Panc1 (cell line): Measurements from ENCODE around the gene IL32. TPM values are rescaled to one million over a fixed set of nuclear protein-coding genes. Genes with fewer than 3 reads are reported as not detected.

ENCODE experiments used
- ATAC-seq: fragments of 200-7000 bp; cut with Tn5 transposase; 2 replicates; pipeline ENCODE4 v1.9.1; 2020; ENCODE audit warnings: mild to moderate bottlenecking, moderate library complexity
- BruUV-seq: library from RNA; stranded (reverse); fragments of 400-500 nt; replicated peaks from 2 replicates; lab custom pipeline; 2021; lab: Mats Ljungman, UMichigan
- CTCF ChIA-PET: fragments of 300-600 bp; sonication (Branson Sonifier 250); formaldehyde crosslinking; loops from one replicate; lab custom pipeline; 2022; ENCODE audit warnings: antibody characterized with exemption; lab: Charles Lee
- POLR2A ChIA-PET: fragments of 300-600 bp; sonication (Branson Sonifier 250); formaldehyde crosslinking; loops from one replicate; lab custom pipeline; 2022; ENCODE audit warnings: antibody characterized with exemption; lab: Charles Lee
- DNase-seq: peaks from one replicate; pipeline ENCODE4 v3.0.0-alpha.2; 2010; ENCODE audit warnings: low read depth, low spot score
- H3K27ac ChIP-seq: 2 replicates; pipeline ENCODE4 v1.5.1; 2011; ENCODE audit warnings: mild to moderate bottlenecking, low read length, inconsistent platforms
- H3K27me3 ChIP-seq: fragments of 200-500 bp; sonication (Bioruptor generic); 2 replicates; pipeline ENCODE4 v1.6.0; 2014; ENCODE audit warnings: low read length, inconsistent platforms; ENCODE audit not compliant: control insufficient read depth, insufficient read depth
- H3K36me3 ChIP-seq: fragments of 200-500 bp; sonication (Bioruptor generic); 2 replicates; pipeline ENCODE4 v1.5.1; 2014; ENCODE audit warnings: inconsistent platforms, mild to moderate bottlenecking, low read length, moderate library complexity; ENCODE audit not compliant: control insufficient read depth, insufficient read depth
- H3K4me1 ChIP-seq: 2 replicates; pipeline ENCODE4 v1.5.1; 2011; ENCODE audit warnings: inconsistent platforms, mild to moderate bottlenecking, low read length, moderate library complexity; ENCODE audit not compliant: control insufficient read depth, insufficient read depth
- H3K4me3 ChIP-seq, 2 experiments: 2 replicates each; pipeline ENCODE4 v1.5.1; 2011 to 2012; ENCODE audit warnings: low read depth in 2 of 2, low read length in 2 of 2, mild to moderate bottlenecking in 2 of 2, inconsistent platforms in 1 of 2, moderate library complexity in 1 of 2
- H3K9me3 ChIP-seq: fragments of 200-500 bp; sonication (Bioruptor generic); 2 replicates; pipeline ENCODE4 v1.5.1; 2014; ENCODE audit warnings: low read depth, mild to moderate bottlenecking, inconsistent platforms, low read length, moderate library complexity; ENCODE audit not compliant: control insufficient read depth, insufficient read depth
- POLR2AphosphoS5 ChIP-seq: IDR thresholded peaks from 2 replicates; pipeline ENCODE4 v1.6.1; 2012; ENCODE audit warnings: mild to moderate bottlenecking, low read depth, low read length, moderate library complexity
- SIN3A ChIP-seq: IDR thresholded peaks from 2 replicates; pipeline ENCODE4 v1.6.1; 2012; ENCODE audit warnings: low read depth, mild to moderate bottlenecking, low read length, moderate library complexity, borderline replicate concordance; ENCODE audit not compliant: insufficient read depth
- TCF7L2 ChIP-seq: IDR thresholded peaks from 2 replicates; pipeline ENCODE4 v1.6.1; 2011; ENCODE audit warnings: mild to moderate bottlenecking, low read depth, low read length, inconsistent platforms
- in situ Hi-C: cut with HindIII; loops from 2 replicates; pipeline ENCODE4 v1.10.0; 2016; ENCODE audit warnings: low sequenced_read_pairs, low pct_unique_long_range_greater_than_20kb
- intact Hi-C: fragments of 100-400 bp; cut with micrococcal nuclease; formaldehyde crosslinking; loops from one replicate; pipeline ENCODE4 v1.10.0; 2022; ENCODE audit not compliant: unreplicated experiment
- total RNA-seq: library from RNA; stranded (reverse); gene quantifications from one replicate; pipeline ENCODE4 v1.2.1, GENCODE V29; 2021; ENCODE audit not compliant: unreplicated experiment
- TF ChIP-seq, protein P1 (sequence below), 2 experiments: IDR thresholded peaks; 2 replicates each; pipeline ENCODE4 v1.6.1; 2011 to 2012; ENCODE audit warnings: low read depth in 2 of 2, control low read depth in 1 of 2, low read length in 1 of 2, mild to moderate bottlenecking in 1 of 2, moderate library complexity in 1 of 2; ENCODE audit not compliant: insufficient read depth in 1 of 2
- TF ChIP-seq, protein P2 (sequence below): fragments of 450-650 bp; IDR thresholded peaks from 2 replicates; pipeline ENCODE4 v1.5.1; 2017; ENCODE audit warnings: mild to moderate bottlenecking

The IL32 gene
- total RNA-seq, 1 experiment from 2014 or later: 17.1 TPM

DNA sequence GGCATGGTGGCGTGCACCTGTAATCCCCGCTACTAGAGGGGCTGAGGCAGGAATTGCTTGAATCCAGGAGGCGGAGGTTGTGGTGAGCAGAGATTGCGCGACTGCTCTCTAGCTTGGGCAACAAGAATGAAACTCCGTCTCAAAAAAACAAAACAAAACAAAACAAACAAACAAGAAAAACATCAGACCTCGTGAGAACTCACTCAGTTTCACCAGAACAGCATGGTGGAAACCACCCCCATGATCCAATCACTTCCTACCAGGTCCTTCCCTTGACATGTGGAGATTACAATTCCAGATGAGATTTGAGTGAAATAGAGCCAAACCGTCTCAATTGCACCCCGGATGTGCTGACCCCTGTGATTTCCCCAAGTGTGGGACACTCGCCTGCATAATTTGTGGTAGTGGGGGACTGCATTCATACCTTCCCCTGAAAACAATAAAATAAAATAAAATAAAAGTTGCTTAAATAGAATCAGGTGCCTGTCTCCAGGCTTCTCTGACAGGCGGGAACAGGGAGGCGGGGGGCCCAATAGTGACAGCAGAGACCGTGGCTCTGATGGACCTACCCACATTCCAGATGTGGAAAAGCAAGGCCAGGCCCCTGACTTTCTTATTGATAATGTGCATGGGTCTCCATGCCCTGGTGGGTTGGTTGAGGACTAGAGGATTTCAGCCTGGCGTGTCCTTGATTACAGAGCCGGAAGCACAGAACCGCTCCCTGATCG lies 20.6 kb downstream of the IL32 start:
- ATAC-seq: no peak
- TF ChIP-seq, protein P1, sequence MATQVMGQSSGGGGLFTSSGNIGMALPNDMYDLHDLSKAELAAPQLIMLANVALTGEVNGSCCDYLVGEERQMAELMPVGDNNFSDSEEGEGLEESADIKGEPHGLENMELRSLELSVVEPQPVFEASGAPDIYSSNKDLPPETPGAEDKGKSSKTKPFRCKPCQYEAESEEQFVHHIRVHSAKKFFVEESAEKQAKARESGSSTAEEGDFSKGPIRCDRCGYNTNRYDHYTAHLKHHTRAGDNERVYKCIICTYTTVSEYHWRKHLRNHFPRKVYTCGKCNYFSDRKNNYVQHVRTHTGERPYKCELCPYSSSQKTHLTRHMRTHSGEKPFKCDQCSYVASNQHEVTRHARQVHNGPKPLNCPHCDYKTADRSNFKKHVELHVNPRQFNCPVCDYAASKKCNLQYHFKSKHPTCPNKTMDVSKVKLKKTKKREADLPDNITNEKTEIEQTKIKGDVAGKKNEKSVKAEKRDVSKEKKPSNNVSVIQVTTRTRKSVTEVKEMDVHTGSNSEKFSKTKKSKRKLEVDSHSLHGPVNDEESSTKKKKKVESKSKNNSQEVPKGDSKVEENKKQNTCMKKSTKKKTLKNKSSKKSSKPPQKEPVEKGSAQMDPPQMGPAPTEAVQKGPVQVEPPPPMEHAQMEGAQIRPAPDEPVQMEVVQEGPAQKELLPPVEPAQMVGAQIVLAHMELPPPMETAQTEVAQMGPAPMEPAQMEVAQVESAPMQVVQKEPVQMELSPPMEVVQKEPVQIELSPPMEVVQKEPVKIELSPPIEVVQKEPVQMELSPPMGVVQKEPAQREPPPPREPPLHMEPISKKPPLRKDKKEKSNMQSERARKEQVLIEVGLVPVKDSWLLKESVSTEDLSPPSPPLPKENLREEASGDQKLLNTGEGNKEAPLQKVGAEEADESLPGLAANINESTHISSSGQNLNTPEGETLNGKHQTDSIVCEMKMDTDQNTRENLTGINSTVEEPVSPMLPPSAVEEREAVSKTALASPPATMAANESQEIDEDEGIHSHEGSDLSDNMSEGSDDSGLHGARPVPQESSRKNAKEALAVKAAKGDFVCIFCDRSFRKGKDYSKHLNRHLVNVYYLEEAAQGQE (IDR thresholded peaks at IDR 0.05; ENCODE audit: insufficient read depth in 1 of 2, low read depth in 2 of 2, low read length in 1 of 2): no peak
- TF ChIP-seq, protein P2, sequence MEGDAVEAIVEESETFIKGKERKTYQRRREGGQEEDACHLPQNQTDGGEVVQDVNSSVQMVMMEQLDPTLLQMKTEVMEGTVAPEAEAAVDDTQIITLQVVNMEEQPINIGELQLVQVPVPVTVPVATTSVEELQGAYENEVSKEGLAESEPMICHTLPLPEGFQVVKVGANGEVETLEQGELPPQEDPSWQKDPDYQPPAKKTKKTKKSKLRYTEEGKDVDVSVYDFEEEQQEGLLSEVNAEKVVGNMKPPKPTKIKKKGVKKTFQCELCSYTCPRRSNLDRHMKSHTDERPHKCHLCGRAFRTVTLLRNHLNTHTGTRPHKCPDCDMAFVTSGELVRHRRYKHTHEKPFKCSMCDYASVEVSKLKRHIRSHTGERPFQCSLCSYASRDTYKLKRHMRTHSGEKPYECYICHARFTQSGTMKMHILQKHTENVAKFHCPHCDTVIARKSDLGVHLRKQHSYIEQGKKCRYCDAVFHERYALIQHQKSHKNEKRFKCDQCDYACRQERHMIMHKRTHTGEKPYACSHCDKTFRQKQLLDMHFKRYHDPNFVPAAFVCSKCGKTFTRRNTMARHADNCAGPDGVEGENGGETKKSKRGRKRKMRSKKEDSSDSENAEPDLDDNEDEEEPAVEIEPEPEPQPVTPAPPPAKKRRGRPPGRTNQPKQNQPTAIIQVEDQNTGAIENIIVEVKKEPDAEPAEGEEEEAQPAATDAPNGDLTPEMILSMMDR: no peak
- TF ChIP-seq TCF7L2 (no peak), SIN3A (no peak), POLR2AphosphoS5 (no peak)
- BruUV-seq: no TSS peak
- in situ Hi-C loops (no loop called here), intact Hi-C loops (no loop called here)
- H3K27ac ChIP-seq: no peak overlapping the region
- no peaks in the 10 kb centered on the region for H3K4me1 ChIP-seq
- no peaks in the 10 kb centered on the region for H3K36me3 ChIP-seq
- no peaks in the 10 kb centered on the region for H3K27me3 ChIP-seq
- POLR2A ChIA-PET: no interaction called here
- H3K9me3 ChIP-seq: no peaks in the 10 kb centered on the region
- H3K4me3 ChIP-seq: no peak overlapping the region
- CTCF ChIA-PET: no interaction called here
- DNase-seq: no peak

DNA sequence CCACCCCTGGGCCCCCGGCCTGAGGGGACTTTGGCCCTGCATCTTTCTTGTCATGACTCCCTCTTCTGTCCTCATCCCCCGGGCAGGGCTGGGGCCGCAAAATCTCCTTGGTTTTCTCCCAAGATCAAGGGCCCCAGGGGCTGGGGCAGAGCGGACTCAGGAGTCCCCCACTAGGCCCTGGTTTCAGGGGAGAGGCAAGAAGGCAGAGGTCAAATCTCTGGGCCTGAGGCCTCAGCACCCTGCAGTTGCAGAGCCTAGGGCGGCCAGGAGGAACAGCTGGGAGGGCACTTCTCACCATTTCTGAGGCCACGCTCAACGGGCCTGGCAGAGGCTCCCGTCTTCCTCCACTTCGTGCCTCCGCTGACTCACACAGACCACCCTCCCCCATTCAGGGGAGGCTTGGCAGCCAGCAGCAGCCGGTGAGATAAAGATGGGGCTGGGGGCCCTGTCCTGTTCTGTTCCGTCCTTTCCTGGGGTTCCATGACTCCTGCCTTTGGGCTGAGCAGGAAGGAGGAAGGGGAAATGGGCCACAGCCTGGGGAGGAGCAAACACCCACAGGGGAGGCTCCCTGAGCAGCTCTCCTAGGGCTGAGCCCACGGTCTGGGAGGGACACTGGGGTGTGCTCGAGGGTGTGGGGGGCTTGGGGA lies 21.3 kb downstream of the IL32 start:
- no peak overlapping the region for H3K4me3 ChIP-seq
- no peaks in the 10 kb centered on the region for H3K9me3 ChIP-seq
- H3K27me3 ChIP-seq: no peaks in the 10 kb centered on the region
- CTCF ChIA-PET: interaction anchor here (1.2 kb wide), 1 partner anchor 11 kb away, joined by 4 read pairs; no protein-coding TSS in a partner anchor
- ATAC-seq (no peak), DNase-seq (no peak)
- TF ChIP-seq POLR2AphosphoS5 (no peak), SIN3A (no peak)
- TF ChIP-seq, protein P2: no peak
- intact Hi-C loops: no loop called here
- POLR2A ChIA-PET: no interaction called here
- H3K36me3 ChIP-seq: no peaks in the 10 kb centered on the region
- in situ Hi-C loops: no loop called here
- no peak overlapping the region for H3K27ac ChIP-seq
- no TSS peak for BruUV-seq
- H3K4me1 ChIP-seq: no peaks in the 10 kb centered on the region
